ENCODE data around the gene PODXL. TPM values are rescaled to one million over a fixed set of nuclear protein-coding genes. Genes with fewer than 3 reads are reported as not detected.
A peak's percentile ranks its signal among the peaks of the same experiment; 100 is the strongest.

PODXL gene
- total RNA-seq, 8 experiments from 2014 or later = 10.2 to 52.7 (median 13.8) TPM

DNA sequence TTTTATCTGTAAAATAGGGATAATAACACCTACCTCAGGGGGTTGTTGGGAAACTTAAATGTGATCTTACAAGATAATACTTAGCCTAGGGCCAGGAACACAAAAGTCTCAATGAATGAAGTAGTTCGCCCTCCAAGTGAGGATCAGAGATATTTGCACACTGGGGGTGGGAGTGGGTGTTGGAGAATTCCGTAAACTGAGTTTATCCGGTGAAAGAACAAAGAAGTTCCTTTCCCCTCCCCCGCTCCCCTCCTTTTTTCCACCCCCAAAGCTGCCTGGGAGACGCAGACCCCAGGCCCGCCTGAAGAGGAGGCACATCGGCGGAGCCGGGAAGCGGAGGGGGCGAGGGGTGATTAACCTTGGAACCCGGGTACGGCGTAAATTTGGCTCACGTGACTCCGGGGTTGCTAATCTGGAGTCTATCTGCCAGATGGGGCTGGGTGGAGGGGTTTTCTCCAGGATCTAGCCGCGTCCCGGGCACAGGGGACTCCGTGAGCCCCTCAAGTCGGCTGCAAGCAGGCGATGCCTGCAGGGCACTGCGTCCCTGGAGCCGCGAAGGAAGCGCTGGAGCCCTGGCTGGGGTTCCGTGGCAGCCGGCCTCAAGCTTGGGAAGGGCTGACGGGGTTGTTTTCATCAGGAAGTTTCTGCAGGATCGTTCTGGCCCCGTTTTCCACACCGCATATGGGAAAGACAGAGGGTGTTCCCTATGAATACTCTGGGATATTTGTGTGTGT is 1.4 kb upstream of the PODXL start:
- Histone ChIP-seq H3K27ac (no peak overlapping the region), H3K4me3 (peak overlapping the region in 4 of 5 donors; percentile 22 to 67 (median 25)), H3K4me1 (replicated peaks in 1 of 2) (peaks cover 19 to 23% of the 10 kb centered on the region in 2 donors)
- 0 to 33% (median 4%) methylated on average over 1 to 9 of the region's 32 CpGs; no CpG with 5 or more reads in 2 of the 10 experiments for WGBS, 10 experiments
- in situ Hi-C loops (cut with MboI; ENCODE audit: low pct_unique_long_range_greater_than_20kb in 2 of 9, low sequenced_read_pairs in 9 of 9, unreplicated experiment in 9 of 9) = no loop called here
- peak in 3 of 8 experiments; percentile 1 to 4 (median 2) for ATAC-seq (replicated peaks in 6 of 8)

DNA sequence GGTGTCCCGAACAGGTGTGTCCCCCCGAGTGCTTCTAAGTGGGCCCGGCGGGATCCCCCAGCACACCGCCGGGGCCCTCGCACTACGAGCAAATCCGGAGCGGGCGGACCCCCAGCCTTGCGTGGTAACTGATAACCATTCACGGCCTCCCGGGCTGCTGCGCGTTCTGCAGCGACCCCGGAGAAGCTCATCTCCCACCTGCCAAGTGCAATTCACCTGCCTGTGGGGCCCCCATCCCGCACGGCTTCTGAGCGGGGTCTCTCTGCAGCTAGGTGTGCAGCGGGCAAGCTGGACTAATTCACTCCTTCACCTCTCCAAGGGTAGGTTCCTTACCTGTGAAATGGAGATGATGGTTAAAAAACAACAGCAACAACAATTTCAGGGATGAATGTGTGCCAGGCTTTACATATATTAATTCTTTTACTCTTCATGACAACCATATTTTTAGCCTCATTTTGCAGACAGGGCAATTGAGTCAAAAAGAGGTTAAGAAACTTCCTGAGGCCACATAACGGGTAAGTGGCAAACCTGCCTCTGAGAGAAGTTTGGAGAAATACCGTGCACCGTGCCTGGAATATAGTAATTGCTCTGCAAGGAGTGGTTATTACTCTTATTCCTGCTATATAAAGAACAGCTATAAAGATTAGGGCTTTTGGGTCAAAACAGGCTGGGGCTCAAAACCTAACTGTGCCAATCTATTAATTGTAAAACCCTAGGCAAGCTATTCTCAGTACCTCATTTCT is 652 bp upstream of the PODXL start:
- in situ Hi-C loops (cut with MboI; ENCODE audit: low pct_unique_long_range_greater_than_20kb in 2 of 9, low sequenced_read_pairs in 9 of 9, unreplicated experiment in 9 of 9) = no loop called here
- Histone ChIP-seq H3K27ac (peak overlapping the region in 1 of 2 donors; percentile 55), H3K4me1 (replicated peaks in 1 of 2) (peaks cover 19 to 23% of the 10 kb centered on the region in 2 donors), H3K4me3 (peak overlapping the region; percentile 53 to 67 (median 57))
- ATAC-seq (replicated peaks in 6 of 8) = peak in 4 of 8 experiments; percentile 2 to 52 (median 33)
- WGBS, 10 experiments = 0 to 67% (median 10%) methylated on average over 1 to 10 of the region's 25 CpGs; no CpG with 5 or more reads in 2 of the 10 experiments

- in situ Hi-C loops (cut with MboI; ENCODE audit: low pct_unique_long_range_greater_than_20kb in 2 of 9, low sequenced_read_pairs in 9 of 9, unreplicated experiment in 9 of 9) = no loop called here
- peaks cover 19 to 23% of the 10 kb centered on the region in 2 donors for H3K4me1 ChIP-seq (replicated peaks in 1 of 2)
- no peak overlapping the region for H3K27ac ChIP-seq
- 0 to 25% (median 0%) methylated on average over 4 to 7 of the region's 30 CpGs; no CpG with 5 or more reads in 7 of the 10 experiments for WGBS, 10 experiments
- no peak for ATAC-seq (replicated peaks in 6 of 8)
- peak overlapping the region; percentile 53 to 67 (median 57) for H3K4me3 ChIP-seq
Observed at GRCh38 chr7:131555552-131556052, 826 bp downstream of the PODXL start.

GRCh38 chr7:131554880-131555516 is 1.4 kb downstream of the PODXL start:
- WGBS, 10 experiments = 0 to 40% (median 10%) methylated on average over 1 to 9 of the region's 12 CpGs; no CpG with 5 or more reads in 4 of the 10 experiments
- H3K4me1 ChIP-seq (replicated peaks in 1 of 2) = peaks cover 19 to 23% of the 10 kb centered on the region in 2 donors
- peak overlapping the region; percentile 53 to 67 (median 57) for H3K4me3 ChIP-seq
- ATAC-seq (replicated peaks in 6 of 8) = no peak
- no peak overlapping the region for H3K27ac ChIP-seq
- in situ Hi-C loops (cut with MboI; ENCODE audit: low pct_unique_long_range_greater_than_20kb in 2 of 9, low sequenced_read_pairs in 9 of 9, unreplicated experiment in 9 of 9) = no loop called here

GRCh38 chr7:131553931-131554330 is 2.5 kb downstream of the PODXL start:
- WGBS, 10 experiments = 7 to 73% (median 10%) methylated on average over 1 to 3 of the region's 4 CpGs; no CpG with 5 or more reads in 3 of the 10 experiments
- Histone ChIP-seq H3K4me3 (no peak overlapping the region), H3K4me1 (replicated peaks in 1 of 2) (peaks cover 19 to 23% of the 10 kb centered on the region in 2 donors), H3K27ac (no peak overlapping the region)
- no peak for ATAC-seq (replicated peaks in 6 of 8)
- in situ Hi-C loops (cut with MboI; ENCODE audit: low pct_unique_long_range_greater_than_20kb in 2 of 9, low sequenced_read_pairs in 9 of 9, unreplicated experiment in 9 of 9) = no loop called here

DNA sequence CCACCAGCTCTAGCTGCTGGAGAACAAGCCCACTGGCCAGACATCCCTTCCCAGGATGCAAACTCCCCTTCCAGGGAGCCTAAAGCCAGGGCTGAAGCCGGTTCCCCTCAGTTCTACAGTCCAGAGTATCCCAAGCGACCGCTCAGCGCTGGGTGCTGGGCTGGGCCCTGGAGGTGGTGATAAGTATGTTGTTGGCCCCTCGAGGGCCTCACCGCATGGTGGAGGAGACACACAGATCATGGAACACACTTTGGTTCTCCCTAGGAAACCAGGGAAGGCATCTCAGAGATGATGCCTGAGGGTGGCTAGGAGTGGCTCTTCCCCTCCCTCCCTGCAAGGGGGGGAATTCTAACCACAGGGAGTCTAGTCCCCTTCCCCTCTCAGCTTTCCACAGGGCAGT is 4.4 kb downstream of the PODXL start:
- peaks cover 12 to 14% of the 10 kb centered on the region in 2 donors for H3K4me1 ChIP-seq (replicated peaks in 1 of 2)
- ATAC-seq (replicated peaks in 6 of 8) = no peak
- H3K27ac ChIP-seq = no peak overlapping the region
- WGBS, 10 experiments = 57 to 94% (median 81%) methylated on average over 1 to 4 of the region's 6 CpGs; no CpG with 5 or more reads in 6 of the 10 experiments
- in situ Hi-C loops (cut with MboI; ENCODE audit: low pct_unique_long_range_greater_than_20kb in 2 of 9, low sequenced_read_pairs in 9 of 9, unreplicated experiment in 9 of 9) = no loop called here
- H3K4me3 ChIP-seq = no peak overlapping the region

GRCh38 chr7:131550846-131551245 is 5.6 kb downstream of the PODXL start:
- in situ Hi-C loops (cut with MboI; ENCODE audit: low pct_unique_long_range_greater_than_20kb in 2 of 9, low sequenced_read_pairs in 9 of 9, unreplicated experiment in 9 of 9) = no loop called here
- WGBS, 10 experiments = 36 to 100% (median 84%) methylated on average over 1 to 5 of the region's 5 CpGs; no CpG with 5 or more reads in 6 of the 10 experiments
- Histone ChIP-seq H3K27ac (no peak overlapping the region), H3K4me3 (no peak overlapping the region), H3K4me1 (replicated peaks in 1 of 2) (peaks cover 14 to 15% of the 10 kb centered on the region in 2 donors)
- peak in 1 of 8 experiments; percentile 1 for ATAC-seq (replicated peaks in 6 of 8)

- in situ Hi-C loops (cut with MboI; ENCODE audit: low pct_unique_long_range_greater_than_20kb in 2 of 9, low sequenced_read_pairs in 9 of 9, unreplicated experiment in 9 of 9) = loop anchor here in 2 of 9 experiments (10.0 to 25.0 kb wide), 2 partner anchors 106 to 114 kb away; no protein-coding TSS in a partner anchor
- ATAC-seq (replicated peaks in 6 of 8) = no peak
- Histone ChIP-seq H3K27ac (no peak overlapping the region), H3K4me1 (replicated peaks in 1 of 2) (peaks cover 12 to 14% of the 10 kb centered on the region in 2 donors), H3K4me3 (no peak overlapping the region)
- WGBS, 10 experiments = 100% methylated on average over 1 to 2 of the region's 2 CpGs; no CpG with 5 or more reads in 7 of the 10 experiments
Observed at GRCh38 chr7:131548371-131548770, 8.1 kb downstream of the PODXL start.

GRCh38 chr7:131547589-131547988 is 8.8 kb downstream of the PODXL start:
- ATAC-seq (replicated peaks in 6 of 8) = no peak
- peaks cover 12 to 14% of the 10 kb centered on the region in 2 donors for H3K4me1 ChIP-seq (replicated peaks in 1 of 2)
- no peak overlapping the region for H3K27ac ChIP-seq
- in situ Hi-C loops (cut with MboI; ENCODE audit: low pct_unique_long_range_greater_than_20kb in 2 of 9, low sequenced_read_pairs in 9 of 9, unreplicated experiment in 9 of 9) = loop anchor here in 2 of 9 experiments (10.0 to 25.0 kb wide), 2 partner anchors 107 to 115 kb away; no protein-coding TSS in a partner anchor
- 78 to 100% (median 87%) methylated on average over 1 to 7 of the region's 8 CpGs; no CpG with 5 or more reads in 2 of the 10 experiments for WGBS, 10 experiments
- H3K4me3 ChIP-seq = no peak overlapping the region

DNA sequence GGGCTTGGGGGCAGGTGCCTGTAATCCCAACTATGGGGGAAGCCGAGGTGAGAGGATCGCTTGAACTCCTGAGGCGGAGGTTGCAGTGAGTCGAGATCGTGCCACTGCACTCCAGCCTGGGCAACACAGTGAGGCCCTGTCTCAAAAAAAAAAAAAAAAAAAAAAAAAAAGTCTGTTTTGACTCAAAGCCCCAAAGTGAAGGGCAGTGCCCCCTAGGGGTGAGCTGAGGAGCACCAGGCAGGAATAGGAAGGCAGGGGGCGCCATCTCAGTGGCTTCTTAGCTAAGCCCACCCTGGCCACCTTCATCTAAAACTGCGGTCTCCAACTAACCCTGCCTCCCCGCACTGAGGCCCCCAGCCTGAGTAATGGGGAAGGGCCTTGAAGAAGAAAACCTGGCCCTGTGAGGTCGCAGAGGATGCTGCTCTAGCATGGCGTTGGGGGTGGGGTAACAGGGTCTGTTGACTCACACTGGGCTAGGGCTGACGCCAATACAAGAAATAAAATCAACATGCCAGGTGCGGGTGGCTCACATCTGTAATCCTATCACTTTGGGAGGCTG is 9.8 kb downstream of the PODXL start:
- WGBS, 10 experiments = 60 to 97% (median 77%) methylated on average over 1 to 4 of the region's 12 CpGs; no CpG with 5 or more reads in 6 of the 10 experiments
- no peak overlapping the region for H3K27ac ChIP-seq
- no peak overlapping the region for H3K4me3 ChIP-seq
- in situ Hi-C loops (cut with MboI; ENCODE audit: low pct_unique_long_range_greater_than_20kb in 2 of 9, low sequenced_read_pairs in 9 of 9, unreplicated experiment in 9 of 9) = loop anchor here in 2 of 9 experiments (10.0 to 25.0 kb wide), 2 partner anchors 108 to 116 kb away; no protein-coding TSS in a partner anchor
- H3K4me1 ChIP-seq (replicated peaks in 1 of 2) = peaks cover 12 to 14% of the 10 kb centered on the region in 2 donors
- no peak for ATAC-seq (replicated peaks in 6 of 8)

DNA sequence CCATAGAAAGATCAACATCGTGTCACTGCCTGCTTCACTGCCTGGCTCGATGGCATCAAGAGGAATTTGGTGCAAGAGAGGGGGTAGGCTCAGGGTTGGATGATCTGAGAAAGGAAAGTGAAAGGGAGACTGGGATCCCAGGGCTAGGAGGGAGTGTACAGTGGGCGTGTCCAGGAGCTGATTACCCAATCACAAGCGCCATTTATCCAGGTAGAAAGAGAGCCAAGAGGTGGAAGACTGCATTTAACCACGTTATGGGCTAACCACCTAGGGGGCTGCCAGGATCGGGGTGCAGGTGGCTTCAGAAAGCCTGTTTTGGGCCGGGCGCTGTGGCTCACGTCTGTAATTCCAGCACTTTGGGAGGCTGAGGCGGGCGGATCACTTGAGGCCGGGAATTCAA is 10.3 kb downstream of the PODXL start:
- Histone ChIP-seq H3K27ac (no peak overlapping the region), H3K4me3 (no peak overlapping the region), H3K4me1 (replicated peaks in 1 of 2) (peaks cover 12 to 14% of the 10 kb centered on the region in 2 donors)
- in situ Hi-C loops (cut with MboI; ENCODE audit: low pct_unique_long_range_greater_than_20kb in 2 of 9, low sequenced_read_pairs in 9 of 9, unreplicated experiment in 9 of 9) = loop anchor here in 2 of 9 experiments (10.0 to 25.0 kb wide), 2 partner anchors 109 to 116 kb away; no protein-coding TSS in a partner anchor
- peak in 1 of 8 experiments; percentile 6 for ATAC-seq (replicated peaks in 6 of 8)
- 40 to 100% (median 94%) methylated on average over 1 to 10 of the region's 12 CpGs; no CpG with 5 or more reads in 3 of the 10 experiments for WGBS, 10 experiments
